Stimulated activated CD4-positive, alpha-beta T cell treated with anti-CD3 and anti-CD28 coated beads, Interleukin-2, amount 100 ng/mL, for 4 hours (primary cell): Measurements from ENCODE around the gene POP7.

Experiments used
- DNase-seq: peaks from one replicate; pipeline ENCODE4 v3.0.0-alpha.2; 2020; ENCODE audit warnings: low read depth

POP7 gene

DNA sequence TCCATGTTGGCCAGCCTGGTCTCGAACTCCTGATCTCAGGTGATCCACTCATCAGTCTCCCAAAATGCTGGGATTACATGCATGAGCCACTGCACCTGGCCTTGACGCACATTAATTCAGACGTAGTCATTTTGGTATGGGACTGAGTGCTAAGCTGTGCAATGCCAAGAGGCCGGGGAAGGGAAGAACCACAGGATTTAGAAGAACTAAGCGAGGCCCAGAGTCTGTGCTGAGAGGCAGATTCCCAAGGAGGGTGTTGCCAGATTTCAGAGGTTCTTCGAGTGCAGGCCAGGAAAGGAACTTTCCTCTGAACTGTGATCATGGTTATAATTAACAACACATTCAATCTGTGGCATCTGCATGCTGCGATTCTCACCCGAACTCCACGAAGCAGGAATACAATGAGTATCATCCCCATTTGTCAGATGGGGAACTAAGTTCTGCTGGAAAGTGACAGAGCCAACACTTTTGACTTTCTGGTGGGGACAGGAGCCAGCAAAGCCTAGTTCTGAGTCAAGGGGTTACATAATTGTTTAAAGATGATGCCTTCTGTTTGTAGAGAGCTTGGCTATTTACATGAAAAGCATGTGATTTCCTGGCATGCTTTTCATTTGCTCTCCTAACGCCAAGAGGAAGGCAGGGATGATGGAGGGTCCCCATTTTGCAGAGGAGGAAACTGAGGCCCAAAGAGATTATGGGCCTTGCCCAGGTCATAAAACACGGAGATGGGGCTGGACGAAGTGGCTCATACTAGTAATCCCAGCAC lies 21.3 kb downstream of the POP7 start:
- no peak for DNase-seq

DNA sequence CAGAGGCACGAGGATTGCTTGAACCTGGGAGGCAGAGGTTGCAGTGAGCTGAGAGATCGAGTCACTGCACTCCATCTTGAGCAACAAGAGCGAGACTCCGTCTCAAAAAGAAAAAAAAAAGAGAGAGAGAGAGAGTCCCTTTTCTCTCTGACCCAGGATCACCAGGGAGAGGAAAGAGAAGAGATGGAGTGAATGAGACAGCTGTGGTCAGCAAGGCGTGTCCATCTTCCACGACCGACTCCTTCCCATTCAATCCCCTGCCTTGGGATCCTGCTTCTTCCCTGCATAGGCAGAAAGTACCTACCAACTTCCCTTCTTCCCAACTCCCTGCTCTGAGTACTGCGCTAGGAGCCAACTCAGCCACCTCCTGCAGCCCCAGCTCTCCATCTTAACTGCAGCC lies 22.3 kb downstream of the POP7 start:
- DNase-seq: no peak

DNA sequence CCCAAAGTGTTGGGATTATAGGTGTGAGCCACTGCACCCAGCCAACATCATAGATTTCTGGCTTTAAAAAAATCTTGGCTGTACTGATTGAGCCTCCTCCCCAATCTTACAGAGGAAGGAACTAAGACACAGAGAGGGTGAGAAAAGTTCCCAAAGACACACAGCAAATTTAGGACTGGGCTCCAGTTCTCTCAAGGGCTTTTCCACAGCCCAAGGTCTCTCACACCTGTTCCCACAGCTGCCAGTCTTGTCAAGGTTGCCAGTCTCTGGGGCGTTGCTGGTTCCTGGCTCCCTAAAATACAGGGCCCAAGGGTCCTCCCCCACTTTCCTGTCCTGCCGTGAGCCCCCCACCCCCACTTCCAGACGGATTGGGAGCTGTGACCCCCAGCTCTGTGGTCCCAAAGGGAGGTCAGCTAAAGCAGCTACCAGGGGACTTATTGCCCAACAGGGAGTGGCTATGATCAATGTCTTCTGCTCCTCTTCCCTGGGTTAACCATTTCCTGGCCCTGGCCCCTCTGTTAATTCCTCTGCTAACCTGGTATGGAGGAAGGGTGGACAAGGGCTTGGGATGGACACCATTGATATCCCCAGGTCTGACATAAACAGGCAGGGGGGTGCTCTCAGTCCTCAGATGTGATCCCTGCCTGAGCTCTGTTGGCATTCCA lies 24.3 kb downstream of the POP7 start:
- no peak for DNase-seq

DNA sequence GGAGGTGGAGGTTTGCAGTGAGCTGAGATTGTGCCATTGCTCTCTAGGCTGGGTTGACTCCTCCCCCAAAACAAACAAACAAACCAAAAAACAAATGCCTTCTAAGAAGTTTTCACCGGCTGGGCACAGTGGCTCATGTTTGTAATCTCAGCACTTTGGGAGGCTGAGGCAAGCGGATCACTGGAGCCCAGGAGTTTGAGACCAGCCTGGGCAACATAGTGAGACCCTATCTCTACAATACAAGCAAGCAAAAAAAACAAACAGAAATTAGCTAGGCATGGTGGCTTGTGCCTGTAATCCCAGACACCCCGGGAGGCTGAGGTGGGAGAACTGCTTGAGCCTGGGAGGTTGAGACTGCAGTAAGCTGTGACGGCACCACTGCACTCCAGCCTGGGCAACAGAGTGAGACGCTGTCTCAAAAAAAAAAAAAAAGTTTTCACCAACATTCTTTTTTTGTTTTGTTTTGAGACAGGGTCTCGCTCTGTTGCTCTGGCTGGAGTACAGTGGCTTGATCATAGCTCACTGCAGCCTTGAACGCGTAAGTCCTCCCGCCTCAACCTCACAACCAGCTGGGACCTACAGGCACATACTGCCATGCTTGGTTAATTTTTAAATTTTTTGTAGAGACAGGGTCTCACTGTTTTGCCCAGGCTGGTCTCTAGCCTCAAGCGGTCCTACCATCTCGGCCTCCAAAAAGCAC lies 26.2 kb downstream of the POP7 start:
- DNase-seq: no peak

DNA sequence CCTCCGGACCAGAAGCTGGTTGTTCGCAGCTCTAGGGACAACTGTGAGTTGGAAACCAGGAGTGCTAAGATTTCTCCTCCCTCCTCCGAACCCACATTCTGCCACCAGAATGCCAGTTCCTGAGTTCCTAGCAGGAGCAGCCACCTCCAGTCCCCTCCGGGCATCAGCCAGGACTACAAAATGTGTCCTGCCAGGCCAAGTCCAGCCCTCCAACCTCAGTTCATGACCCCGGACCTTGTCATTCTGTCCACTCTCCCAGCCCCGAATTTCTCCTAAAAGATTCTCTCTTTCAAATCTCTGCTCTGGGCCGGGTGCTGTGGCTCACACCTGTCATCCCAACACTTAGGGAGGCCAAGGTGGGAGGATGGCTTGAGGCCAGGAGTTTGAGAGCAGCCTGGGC lies 29.8 kb downstream of the POP7 start:
- no peak for DNase-seq

DNA sequence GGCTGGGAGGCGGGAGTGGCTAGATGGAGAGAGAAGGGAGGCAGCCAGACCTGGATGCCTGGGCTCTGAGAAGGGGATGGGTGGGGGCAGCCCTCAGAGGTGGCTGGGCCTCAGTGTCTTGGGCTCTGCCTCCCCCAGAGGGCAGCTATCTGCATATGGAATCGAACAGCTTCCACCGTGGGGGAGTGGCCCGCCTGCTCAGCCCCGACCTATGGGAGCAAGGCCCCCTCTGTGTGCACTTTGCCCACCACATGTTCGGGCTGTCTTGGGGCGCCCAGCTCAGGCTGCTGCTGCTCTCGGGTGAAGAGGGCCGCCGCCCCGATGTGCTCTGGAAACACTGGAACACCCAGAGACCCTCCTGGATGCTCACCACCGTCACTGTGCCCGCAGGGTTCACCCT lies 30.8 kb downstream of the POP7 start:
- no peak for DNase-seq

DNA sequence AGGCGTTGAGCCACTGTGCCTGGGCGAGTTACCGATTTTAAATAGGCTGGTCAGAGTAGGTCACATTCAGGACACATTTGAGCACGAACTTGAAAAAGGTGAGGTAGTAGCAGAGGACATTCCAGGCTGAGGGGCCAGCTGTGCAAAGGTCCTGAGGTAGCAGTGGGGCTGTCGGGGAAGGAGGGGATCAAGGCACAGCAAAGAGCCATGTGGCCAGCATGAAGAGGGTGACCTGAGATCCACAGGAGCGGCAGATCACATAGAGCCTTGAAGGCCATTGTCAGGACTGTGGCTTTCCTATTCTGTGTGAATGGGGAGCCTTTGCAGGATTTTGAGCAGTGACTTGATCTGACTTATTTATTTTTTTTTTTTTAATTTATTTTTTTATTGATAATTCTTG lies 34.0 kb downstream of the POP7 start:
- DNase-seq: no peak

DNA sequence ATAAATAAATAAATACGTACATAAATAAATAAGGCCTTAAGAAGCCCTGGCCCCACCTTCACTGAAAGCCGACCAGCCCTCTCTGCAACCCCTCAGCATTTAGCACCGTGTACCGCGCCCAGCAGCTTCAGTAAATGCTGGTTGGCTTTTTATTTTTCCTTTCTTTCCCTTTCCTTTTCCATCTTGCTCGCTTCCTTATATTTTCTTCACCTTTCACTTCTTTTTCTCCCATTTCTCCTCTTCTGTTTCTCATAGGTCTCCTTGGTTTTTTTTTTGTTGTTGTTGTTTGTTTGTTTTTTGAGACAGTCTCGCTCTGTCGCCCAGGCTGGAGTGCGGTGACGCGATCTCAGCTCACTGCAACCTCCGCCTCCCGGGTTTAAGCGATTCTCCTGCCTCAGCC lies 38.7 kb downstream of the POP7 start:
- DNase-seq: no peak

DNA sequence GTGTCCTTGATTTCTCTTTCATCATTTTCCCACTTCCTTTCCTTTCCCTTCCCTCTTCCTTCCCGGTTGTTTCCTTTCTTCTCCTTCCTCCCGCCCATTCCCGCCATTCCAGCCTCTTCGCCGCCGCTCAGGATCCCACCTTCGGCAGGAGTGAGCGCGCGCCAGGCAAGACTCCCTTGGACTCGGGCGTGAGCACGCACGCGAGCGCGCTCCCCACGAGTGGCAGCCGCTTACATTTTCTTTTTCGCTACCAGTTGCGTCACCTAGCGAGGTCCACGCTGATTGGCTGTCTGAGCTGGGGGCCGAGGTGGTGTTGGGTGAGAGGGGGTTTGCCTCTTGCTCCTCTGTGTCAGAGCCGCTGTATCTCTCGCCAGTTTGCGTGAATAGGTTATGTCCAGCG lies 39.3 kb downstream of the POP7 start:
- DNase-seq: no peak

DNA sequence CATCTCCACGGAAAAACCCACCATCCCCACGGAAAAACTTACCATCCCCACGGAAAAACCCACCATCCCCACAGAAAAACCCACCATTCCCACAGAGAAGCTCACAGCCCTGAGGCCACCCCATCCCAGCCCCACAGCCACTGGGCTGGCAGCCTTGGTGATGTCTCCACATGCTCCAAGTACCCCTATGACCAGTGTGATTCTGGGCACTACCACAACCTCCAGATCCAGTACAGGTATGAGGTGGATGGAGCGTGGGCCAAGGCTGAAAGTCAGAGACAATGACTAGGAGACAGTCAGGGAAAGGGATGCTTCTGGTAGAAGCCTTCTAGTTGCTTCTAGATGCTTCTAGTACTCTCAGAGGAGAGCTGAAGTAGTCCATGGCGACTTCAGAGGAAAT lies 47.1 kb downstream of the POP7 start:
- DNase-seq: no peak

DNA sequence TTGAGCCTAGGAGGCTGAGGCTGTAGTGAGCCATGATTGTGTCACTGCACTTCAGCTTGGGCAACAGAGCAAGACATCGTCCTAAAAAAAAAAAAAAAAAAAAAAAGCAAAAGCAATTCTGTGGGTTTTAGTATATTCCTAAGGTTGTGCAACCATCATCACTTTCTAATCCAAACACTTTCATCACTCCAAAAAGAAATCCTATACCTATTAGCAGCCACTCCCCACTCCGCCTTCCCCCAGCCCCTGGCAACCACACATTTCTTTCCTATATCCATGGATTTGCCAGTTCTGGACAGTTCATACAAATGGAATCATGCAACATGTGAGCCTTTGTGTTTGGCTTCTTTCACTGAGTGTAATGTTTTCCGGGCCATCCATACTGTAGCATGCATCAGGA lies 47.8 kb downstream of the POP7 start:
- no peak for DNase-seq
